Transverse colon (tissue), 4 donors: ENCODE data around the gene KRTAP12-3. TPM values are rescaled to one million over a fixed set of nuclear protein-coding genes. Genes with fewer than 3 reads are reported as not detected.
"Not testable (repeated sequence)": the region's sequence is repeated elsewhere in the genome, so short reads cannot be mapped to it uniquely, and the experiment has no call there.

Experiments used
- DNase-seq: peaks from one replicate; pipeline ENCODE4 v3.0.0-alpha.2; 2019
- H3K27ac ChIP-seq, 4 donors: fragments of 200-600 bp; sonication (generic); 2 replicates each; pipeline ENCODE4 v1.5.1; 2016 to 2018; ENCODE audit warnings: inconsistent platforms in 4 of 4
- H3K27me3 ChIP-seq: fragments of 200-600 bp; sonication (generic); 2 replicates; pipeline ENCODE4 v1.5.1; 2017; ENCODE audit warnings: inconsistent platforms
- H3K36me3 ChIP-seq, 4 donors: fragments of 200-600 bp; sonication (generic); 2 replicates each; pipeline ENCODE4 v1.5.1; 2017 to 2019; ENCODE audit warnings: inconsistent platforms in 4 of 4
- H3K4me1 ChIP-seq, 4 donors: fragments of 200-600 bp; sonication (generic); 2 replicates each; pipeline ENCODE4 v1.5.1; 2017 to 2020; ENCODE audit warnings: inconsistent platforms in 4 of 4
- H3K4me3 ChIP-seq, 4 donors: fragments of 200-600 bp; sonication (generic); 1 replicate in 1 of 4; 2 replicates in 3 of 4; pipeline versions ENCODE4 v1.5.1 to v1.6.1; 2017 to 2019; ENCODE audit warnings: inconsistent platforms in 4 of 4
- H3K9me3 ChIP-seq, 2 donors: fragments of 200-600 bp; sonication (generic); 2 replicates each; pipeline ENCODE4 v1.5.1; 2017 to 2019; ENCODE audit warnings: inconsistent platforms in 2 of 2
- EP300 ChIP-seq: sonication (generic); formaldehyde crosslinking; IDR thresholded peaks from one replicate; pipeline ENCODE4 v1.6.1; 2017; ENCODE audit warnings: antibody characterized with exemption, low read depth
- POLR2A ChIP-seq: fragments of 450-650 bp; IDR thresholded peaks from one replicate; pipeline ENCODE4 v1.6.1; 2016; ENCODE audit warnings: antibody characterized with exemption, mild to moderate bottlenecking, moderate library complexity
- POLR2AphosphoS5 ChIP-seq, 3 donors: sonication (generic); formaldehyde crosslinking; IDR thresholded peaks; one replicate each; pipeline ENCODE4 v1.6.1; 2016; ENCODE audit warnings: antibody characterized with exemption in 3 of 3
- WGBS, 2 donors: methylation state at CpG; one replicate each; pipeline ENCODE4 v1.1.5; 2018; ENCODE audit warnings: low coverage in 1 of 2; 5-methylcytosine and 5-hydroxymethylcytosine counted together
- in situ Hi-C, 4 donors: fragments of 200-750 bp; cut with MboI; loops; one replicate each; pipeline versions ENCODE4 v1.15.0 to v1.15.1; 2017; ENCODE audit warnings: low sequenced_read_pairs in 3 of 4, low pct_ligation_motif_present in 1 of 4, low pct_unique_long_range_greater_than_20kb in 1 of 4
- intact Hi-C: fragments of 100-400 bp; cut with DNase I; formaldehyde crosslinking; loops from one replicate; pipeline ENCODE4 v1.15.1; 2023; ENCODE audit warnings: low total_unique reads
- total RNA-seq, 4 donors: library from RNA; depleted of rRNA; stranded (reverse); fragments of >200 nt; gene quantifications; one replicate each; pipeline ENCODE4 v1.1.0, GENCODE V29; 2016
- TF ChIP-seq, protein P1 (sequence below), 5 experiments: fragments of 200-600 bp in 3 of 5; fragments of 450-650 bp in 2 of 5; sonication (generic) in 3 of 5; IDR thresholded peaks; 1 replicate in 2 of 5; 2 replicates in 3 of 5; pipeline ENCODE4 v1.5.1; 2016 to 2017; ENCODE audit warnings: antibody characterized with exemption in 5 of 5, inconsistent platforms in 3 of 5, mild to moderate bottlenecking in 2 of 5, moderate library complexity in 1 of 5

Gene KRTAP12-3
- total RNA-seq, 4 donors from 2014 or later: not detected

DNA sequence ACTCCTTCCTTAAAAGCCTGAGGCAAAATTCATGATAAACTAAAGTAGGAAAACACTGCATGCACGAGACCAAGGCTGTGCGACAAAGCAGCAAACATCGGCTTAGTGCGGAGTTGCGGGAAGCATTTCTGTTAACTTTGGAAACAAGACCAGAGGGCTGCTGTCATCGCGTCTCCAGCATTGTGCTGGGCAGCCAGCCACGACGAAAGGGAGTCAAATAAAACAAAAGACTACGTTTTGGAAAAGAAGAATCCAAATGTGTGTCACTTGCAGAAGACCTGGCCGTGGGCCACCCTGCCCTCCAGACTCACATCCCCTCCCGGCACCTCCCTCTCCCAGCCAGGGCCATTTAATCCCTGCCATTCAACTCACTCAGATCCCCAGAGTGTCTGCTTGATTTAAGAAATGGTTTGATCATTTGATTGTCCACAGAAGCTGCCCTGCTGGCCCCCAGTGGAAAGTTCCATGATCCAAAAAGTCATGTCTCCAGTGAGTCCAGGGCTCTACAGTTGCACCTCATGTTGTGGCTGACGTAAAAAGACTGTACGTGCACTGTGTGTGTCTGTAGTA is 13.9 kb upstream of the KRTAP12-3 start:
- Histone ChIP-seq H3K9me3 (peaks cover 3 to 4% of the 10 kb centered on the region in 2 donors), H3K27me3 (peaks cover 16% of the 10 kb centered on the region), H3K27ac (no peak overlapping the region), H3K4me3 (no peak overlapping the region), H3K4me1 (no peaks in the 10 kb centered on the region), H3K36me3 (no peaks in the 10 kb centered on the region)
- in situ Hi-C loops (no loop called here), intact Hi-C loops (no loop called here)
- no peak for DNase-seq
- 82 to 83% methylated on average over 3 to 14 of the region's 14 CpGs for WGBS, 2 donors
- TF ChIP-seq POLR2A: no peak
- TF ChIP-seq POLR2AphosphoS5 (IDR thresholded peaks at IDR 0.05): no peak
- no peak for TF ChIP-seq EP300
- TF ChIP-seq, protein P1, sequence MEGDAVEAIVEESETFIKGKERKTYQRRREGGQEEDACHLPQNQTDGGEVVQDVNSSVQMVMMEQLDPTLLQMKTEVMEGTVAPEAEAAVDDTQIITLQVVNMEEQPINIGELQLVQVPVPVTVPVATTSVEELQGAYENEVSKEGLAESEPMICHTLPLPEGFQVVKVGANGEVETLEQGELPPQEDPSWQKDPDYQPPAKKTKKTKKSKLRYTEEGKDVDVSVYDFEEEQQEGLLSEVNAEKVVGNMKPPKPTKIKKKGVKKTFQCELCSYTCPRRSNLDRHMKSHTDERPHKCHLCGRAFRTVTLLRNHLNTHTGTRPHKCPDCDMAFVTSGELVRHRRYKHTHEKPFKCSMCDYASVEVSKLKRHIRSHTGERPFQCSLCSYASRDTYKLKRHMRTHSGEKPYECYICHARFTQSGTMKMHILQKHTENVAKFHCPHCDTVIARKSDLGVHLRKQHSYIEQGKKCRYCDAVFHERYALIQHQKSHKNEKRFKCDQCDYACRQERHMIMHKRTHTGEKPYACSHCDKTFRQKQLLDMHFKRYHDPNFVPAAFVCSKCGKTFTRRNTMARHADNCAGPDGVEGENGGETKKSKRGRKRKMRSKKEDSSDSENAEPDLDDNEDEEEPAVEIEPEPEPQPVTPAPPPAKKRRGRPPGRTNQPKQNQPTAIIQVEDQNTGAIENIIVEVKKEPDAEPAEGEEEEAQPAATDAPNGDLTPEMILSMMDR (IDR thresholded peaks at IDR 0.05): no peak

DNA sequence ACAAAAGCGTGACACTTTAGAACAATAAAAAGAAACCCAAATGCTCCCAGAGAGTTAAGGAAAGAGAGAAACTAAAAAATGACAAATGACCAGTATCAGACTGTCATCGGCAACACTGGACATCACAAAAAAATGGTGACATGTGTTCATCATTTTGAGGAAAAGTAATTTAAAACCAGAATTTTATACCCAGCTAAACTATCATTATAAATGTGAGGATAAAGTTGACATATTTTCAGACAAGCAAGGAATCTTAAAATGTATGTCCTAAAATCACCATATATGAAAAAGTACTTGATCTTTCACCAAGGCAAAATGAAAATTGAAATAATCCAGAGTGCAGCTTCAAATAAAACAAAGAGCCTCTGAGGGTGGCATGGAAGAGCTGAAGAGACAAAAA is 12.9 kb upstream of the KRTAP12-3 start:
- TF ChIP-seq POLR2A (no peak), POLR2AphosphoS5 (IDR thresholded peaks at IDR 0.05) (no peak), EP300 (no peak)
- TF ChIP-seq, protein P1 (IDR thresholded peaks at IDR 0.05): no peak
- Histone ChIP-seq H3K9me3 (peaks cover 3 to 4% of the 10 kb centered on the region in 2 donors), H3K4me3 (no peak overlapping the region), H3K27me3 (peaks cover 7% of the 10 kb centered on the region), H3K4me1 (no peaks in the 10 kb centered on the region), H3K27ac (no peak overlapping the region), H3K36me3 (no peaks in the 10 kb centered on the region)
- 36 to 93% methylated on average over 2 of the region's 2 CpGs for WGBS, 2 donors
- in situ Hi-C loops: no loop called here
- DNase-seq: no peak
- intact Hi-C loops: no loop called here

DNA sequence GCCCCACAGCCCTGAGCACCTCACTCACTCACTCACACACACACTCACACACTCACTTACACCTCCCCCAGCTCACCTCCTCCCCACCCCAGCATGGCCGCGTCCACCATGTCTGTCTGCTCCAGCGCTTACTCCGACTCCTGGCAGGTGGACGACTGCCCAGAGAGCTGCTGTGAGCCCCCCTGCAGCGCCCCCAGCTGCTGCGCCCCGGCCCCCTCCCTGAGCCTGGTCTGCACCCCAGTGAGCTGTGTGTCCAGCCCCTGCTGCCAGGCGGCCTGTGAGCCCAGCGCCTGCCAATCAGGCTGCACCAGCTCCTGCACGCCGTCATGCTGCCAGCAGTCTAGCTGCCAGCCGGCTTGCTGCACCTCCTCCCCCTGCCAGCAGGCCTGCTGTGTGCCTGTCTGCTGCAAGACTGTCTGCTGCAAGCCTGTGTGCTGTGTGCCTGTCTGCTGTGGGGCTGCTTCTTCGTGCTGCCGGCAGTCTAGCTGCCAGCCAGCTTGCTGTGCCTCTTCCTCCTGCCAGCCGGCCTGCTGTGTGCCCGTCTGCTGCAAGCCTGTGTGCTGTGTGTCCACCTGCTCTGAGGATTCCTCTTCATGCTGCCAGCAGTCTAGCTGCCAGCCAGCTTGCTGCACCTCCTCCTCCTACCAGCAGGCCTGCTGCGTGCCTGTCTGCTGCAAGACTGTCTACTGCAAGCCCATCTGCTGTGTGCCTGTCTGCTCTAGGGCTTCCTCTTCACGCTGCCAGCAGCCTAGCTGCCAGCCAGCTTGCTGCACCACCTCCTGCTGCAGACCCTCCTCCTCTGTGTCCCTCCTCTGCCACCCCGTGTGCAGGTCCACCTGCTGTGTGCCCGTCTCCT is 11.1 kb upstream of the KRTAP12-3 start, which contains the start of gene KRTAP10-11:
Gene KRTAP10-11 (plus strand): TSS at position 49 of the 856 bp plus-strand sequence. CDS start 45 bp downstream, at position 94.
- WGBS, 2 donors: 68% methylated on average over 18 of the region's 21 CpGs; no CpG with 5 or more reads in 1 of the 2 donors
- in situ Hi-C loops, H3K27ac ChIP-seq, H3K36me3 ChIP-seq, DNase-seq, H3K4me3 ChIP-seq, H3K27me3 ChIP-seq, H3K9me3 ChIP-seq, H3K4me1 ChIP-seq, intact Hi-C loops: not testable (repeated sequence)

DNA sequence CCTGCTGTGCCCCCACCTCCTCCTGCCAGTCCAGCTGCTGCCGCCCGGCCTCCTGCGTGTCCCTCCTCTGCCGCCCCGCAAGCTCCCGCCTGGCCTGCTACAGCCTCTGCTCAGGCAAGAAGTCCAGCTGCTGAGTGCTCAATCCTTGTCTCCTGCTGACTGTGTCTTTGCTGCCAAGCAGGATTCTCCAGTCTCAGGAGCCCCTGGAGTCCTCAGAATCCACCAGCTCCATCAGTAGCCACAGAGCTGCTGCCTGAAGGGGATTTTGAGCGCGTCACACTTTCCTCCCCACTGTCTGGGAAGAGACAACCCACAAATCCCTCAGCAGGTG is 10.5 kb upstream of the KRTAP12-3 start:
- H3K27ac ChIP-seq: no peak overlapping the region
- H3K27me3 ChIP-seq: peaks cover 7% of the 10 kb centered on the region
- in situ Hi-C loops (no loop called here), intact Hi-C loops (no loop called here)
- no peaks in the 10 kb centered on the region for H3K36me3 ChIP-seq
- no peaks in the 10 kb centered on the region for H3K4me1 ChIP-seq
- TF ChIP-seq, protein P1 (IDR thresholded peaks at IDR 0.05): no peak
- TF ChIP-seq POLR2A: no peak
- TF ChIP-seq EP300: no peak
- no peak for TF ChIP-seq POLR2AphosphoS5 (IDR thresholded peaks at IDR 0.05)
- no peak overlapping the region for H3K4me3 ChIP-seq
- DNase-seq: no peak
- H3K9me3 ChIP-seq: peaks cover 0 to 4% of the 10 kb centered on the region in 2 donors
- WGBS, 2 donors: 58% methylated on average over 8 of the region's 8 CpGs; no CpG with 5 or more reads in 1 of the 2 donors
